ENCODE measurements around the gene POLR2C. TPM values are rescaled to one million over a fixed set of nuclear protein-coding genes. Genes with fewer than 3 reads are reported as not detected.

The POLR2C gene
- 10 to 100 TPM; 55.7 to 56.0 TPM for total RNA-seq

DNA sequence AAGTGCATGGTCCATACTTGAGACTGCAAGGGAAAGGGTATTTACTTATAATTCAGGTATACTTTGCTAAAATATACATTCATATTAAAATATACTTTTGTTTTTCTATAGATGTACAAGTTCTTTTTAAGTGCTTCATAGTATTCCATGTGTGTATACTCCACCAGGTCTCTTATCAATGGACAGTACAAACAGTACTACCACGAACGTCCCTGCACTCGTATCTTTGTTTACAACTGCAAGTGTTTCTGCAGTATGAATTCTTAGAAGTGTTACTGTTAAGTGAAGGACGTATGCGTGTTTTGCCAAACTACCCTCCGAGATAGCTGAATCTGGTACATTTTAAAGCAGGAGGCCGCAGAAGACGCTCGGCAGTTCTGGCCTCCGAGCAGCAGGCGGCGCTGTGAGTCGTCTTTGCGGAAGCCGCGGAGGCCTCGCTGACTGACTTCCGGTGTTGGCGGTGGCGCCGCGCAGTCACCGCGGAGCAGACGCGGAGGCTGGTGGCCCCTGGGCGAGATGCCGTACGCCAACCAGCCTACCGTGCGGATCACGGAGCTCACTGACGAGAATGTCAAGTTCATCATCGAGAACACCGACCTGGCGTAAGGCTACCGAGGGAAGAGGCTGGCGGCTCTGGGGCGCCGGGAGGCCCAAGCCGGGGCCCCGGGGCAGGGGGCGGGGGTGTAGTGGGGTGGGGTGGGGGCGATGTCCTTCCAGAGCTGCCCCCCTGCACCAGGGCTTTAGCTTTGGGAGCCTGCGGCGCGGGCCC, at the start of gene POLR2C:
TSS of gene POLR2C (plus strand) at position 471 of the 769 bp plus-strand sequence. CDS start at position 517, 46 bp downstream.
- DNase-seq: peak; percentile 89
- peak within 1 kb of the TSS; percentile 60 for H3K27ac ChIP-seq
- intact Hi-C loops (cut with DNase I): no loop called here

DNA sequence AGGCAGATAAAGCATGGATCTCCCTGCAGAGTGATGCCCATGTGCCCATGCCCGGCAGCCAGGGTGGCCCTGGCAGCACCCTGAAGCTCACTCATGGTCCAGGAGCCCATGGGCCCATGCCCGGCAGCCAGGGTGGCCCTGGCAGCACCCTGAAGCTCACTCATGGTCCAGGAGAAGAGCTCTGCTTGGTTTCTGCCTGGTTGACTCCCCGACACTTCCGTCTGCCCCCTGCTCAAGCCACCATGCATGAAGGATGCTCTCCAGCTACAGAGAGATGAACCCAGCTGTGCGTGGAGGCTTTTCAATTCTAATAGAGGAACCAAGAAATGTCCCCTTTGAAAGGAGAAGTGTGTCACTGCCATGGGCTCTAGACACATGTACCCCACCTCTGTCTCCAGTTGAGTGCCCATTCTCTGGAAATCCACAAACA, 49.2 kb upstream of the POLR2C start:
- H3K27me3 ChIP-seq: no peaks in the 10 kb centered on the region
- TF ChIP-seq, protein P1, sequence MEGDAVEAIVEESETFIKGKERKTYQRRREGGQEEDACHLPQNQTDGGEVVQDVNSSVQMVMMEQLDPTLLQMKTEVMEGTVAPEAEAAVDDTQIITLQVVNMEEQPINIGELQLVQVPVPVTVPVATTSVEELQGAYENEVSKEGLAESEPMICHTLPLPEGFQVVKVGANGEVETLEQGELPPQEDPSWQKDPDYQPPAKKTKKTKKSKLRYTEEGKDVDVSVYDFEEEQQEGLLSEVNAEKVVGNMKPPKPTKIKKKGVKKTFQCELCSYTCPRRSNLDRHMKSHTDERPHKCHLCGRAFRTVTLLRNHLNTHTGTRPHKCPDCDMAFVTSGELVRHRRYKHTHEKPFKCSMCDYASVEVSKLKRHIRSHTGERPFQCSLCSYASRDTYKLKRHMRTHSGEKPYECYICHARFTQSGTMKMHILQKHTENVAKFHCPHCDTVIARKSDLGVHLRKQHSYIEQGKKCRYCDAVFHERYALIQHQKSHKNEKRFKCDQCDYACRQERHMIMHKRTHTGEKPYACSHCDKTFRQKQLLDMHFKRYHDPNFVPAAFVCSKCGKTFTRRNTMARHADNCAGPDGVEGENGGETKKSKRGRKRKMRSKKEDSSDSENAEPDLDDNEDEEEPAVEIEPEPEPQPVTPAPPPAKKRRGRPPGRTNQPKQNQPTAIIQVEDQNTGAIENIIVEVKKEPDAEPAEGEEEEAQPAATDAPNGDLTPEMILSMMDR (IDR thresholded peaks at IDR 0.05): no peak
- DNase-seq: no peak
- H3K4me1 ChIP-seq: no peaks in the 10 kb centered on the region
- no peaks in the 10 kb centered on the region for H3K9me3 ChIP-seq
- no peak overlapping the region for H3K27ac ChIP-seq
- H3K9ac ChIP-seq (ENCODE audit: low read depth in 2 of 2, low read length in 2 of 2): no peak overlapping the region
- H3K4me3 ChIP-seq: no peak overlapping the region
- intact Hi-C loops (cut with DNase I): no loop called here
- H3K36me3 ChIP-seq: no peaks in the 10 kb centered on the region

More for the DNA sequence above, at the start of gene POLR2C:
- Histone ChIP-seq H3K4me1 (no peaks in the 10 kb centered on the region), H3K27me3 (no peaks in the 10 kb centered on the region), H3K36me3 (peaks cover 15% of the 10 kb centered on the region), H3K9ac (ENCODE audit: low read depth in 2 of 2, low read length in 2 of 2) (peak within 1 kb of the TSS; percentile 79 to 96), H3K4me3 (peak within 1 kb of the TSS; percentile 100), H3K9me3 (no peaks in the 10 kb centered on the region)
- TF ChIP-seq, protein P1 (IDR thresholded peaks at IDR 0.05): peak; percentile 93

DNA sequence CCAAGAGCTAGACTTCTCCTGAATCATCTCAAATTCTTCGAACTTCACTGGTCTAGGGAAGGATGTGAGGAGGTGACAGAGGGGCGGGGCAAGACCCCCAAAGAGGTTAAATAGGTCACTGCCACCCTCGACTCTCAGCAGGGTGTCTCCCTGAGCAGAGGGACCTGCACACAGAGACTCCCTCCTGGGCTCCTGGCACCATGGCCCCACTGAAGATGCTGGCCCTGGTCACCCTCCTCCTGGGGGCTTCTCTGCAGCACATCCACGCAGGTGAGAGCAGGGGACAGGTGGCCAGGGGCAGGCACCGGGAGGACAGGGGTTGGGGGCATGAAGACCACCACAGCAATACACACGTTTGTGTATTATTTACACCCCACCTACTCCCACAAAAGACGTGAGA, 48.7 kb upstream of the POLR2C start:
- Histone ChIP-seq H3K9ac (ENCODE audit: low read depth in 2 of 2, low read length in 2 of 2) (no peak overlapping the region), H3K36me3 (no peaks in the 10 kb centered on the region), H3K4me3 (no peak overlapping the region), H3K9me3 (no peaks in the 10 kb centered on the region), H3K27me3 (no peaks in the 10 kb centered on the region), H3K27ac (no peak overlapping the region), H3K4me1 (no peaks in the 10 kb centered on the region)
- intact Hi-C loops (cut with DNase I): no loop called here
- no peak for DNase-seq
- TF ChIP-seq, protein P1 (IDR thresholded peaks at IDR 0.05): no peak

DNA sequence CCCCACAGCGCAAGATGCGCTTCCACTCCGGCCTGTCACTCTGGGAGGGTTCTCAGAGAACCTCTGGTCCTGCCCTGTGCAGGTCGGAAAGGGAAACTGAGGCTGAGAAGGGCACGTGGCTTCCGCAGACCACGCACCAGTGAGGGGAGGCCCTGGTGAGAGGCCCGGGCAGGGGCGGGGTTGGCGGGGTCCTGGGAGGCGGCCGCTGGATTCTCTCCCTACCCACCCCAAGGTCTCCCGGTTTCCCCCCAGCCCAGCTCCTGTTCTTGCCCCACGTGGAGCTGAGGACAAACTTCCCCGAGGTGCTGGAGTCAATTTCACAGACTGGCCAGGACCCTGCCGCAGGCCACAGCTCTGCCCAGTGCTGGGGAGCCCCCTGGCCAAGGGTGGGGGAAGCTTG, 46.4 kb upstream of the POLR2C start:
- intact Hi-C loops (cut with DNase I): no loop called here
- Histone ChIP-seq H3K9ac (ENCODE audit: low read depth in 2 of 2, low read length in 2 of 2) (peak overlapping the region in 1 of 2 donors; percentile 56), H3K4me1 (no peaks in the 10 kb centered on the region), H3K27ac (no peak overlapping the region), H3K4me3 (no peak overlapping the region), H3K36me3 (no peaks in the 10 kb centered on the region), H3K27me3 (no peaks in the 10 kb centered on the region), H3K9me3 (no peaks in the 10 kb centered on the region)
- TF ChIP-seq, protein P1 (IDR thresholded peaks at IDR 0.05): no peak
- DNase-seq: no peak

DNA sequence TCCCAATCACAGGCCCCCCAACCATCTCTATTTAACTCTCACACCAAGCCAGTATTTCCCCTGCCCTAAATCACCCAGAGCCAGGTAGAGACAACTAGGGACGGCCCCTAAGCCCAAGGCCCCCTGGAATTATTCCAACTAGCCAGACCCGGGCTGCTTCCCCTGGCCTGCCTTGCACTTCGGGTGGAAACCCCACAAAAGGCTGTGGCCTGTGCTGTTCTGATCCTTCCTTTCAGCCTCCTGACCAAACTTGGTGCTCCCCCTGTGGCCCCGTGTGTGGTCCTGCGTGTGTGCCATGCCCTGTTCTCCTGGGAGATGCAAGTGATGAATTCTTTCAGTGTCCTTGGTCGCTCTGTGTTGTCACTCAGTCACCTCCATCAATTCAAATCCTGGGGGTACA, 43.0 kb upstream of the POLR2C start:
- H3K27me3 ChIP-seq: no peaks in the 10 kb centered on the region
- H3K4me3 ChIP-seq: no peak overlapping the region
- TF ChIP-seq, protein P1 (IDR thresholded peaks at IDR 0.05): no peak
- H3K27ac ChIP-seq: no peak overlapping the region
- no peaks in the 10 kb centered on the region for H3K9me3 ChIP-seq
- H3K36me3 ChIP-seq: no peaks in the 10 kb centered on the region
- no peaks in the 10 kb centered on the region for H3K4me1 ChIP-seq
- intact Hi-C loops (cut with DNase I): no loop called here
- H3K9ac ChIP-seq (ENCODE audit: low read depth in 2 of 2, low read length in 2 of 2): peak overlapping the region in 1 of 2 donors; percentile 24
- DNase-seq: no peak

All from colonic mucosa (tissue), 4 donors.